Subcutaneous adipose tissue (tissue), 4 donors: ENCODE results near the gene LGR6. TPM values are rescaled to one million over a fixed set of nuclear protein-coding genes. Genes with fewer than 3 reads are reported as not detected.

Experiments used
- CTCF ChIP-seq: fragments of 450-650 bp; IDR thresholded peaks from one replicate; pipeline ENCODE4 v1.5.1; 2016; ENCODE audit warnings: low read depth, mild to moderate bottlenecking, control low read depth, antibody characterized with exemption, moderate library complexity
- total RNA-seq, 4 donors: library from RNA; depleted of rRNA; stranded (reverse); fragments of >200 nt; gene quantifications; one replicate each; pipeline ENCODE4 v1.1.0, GENCODE V29; 2016

Gene LGR6
- total RNA-seq, 4 donors from 2014 or later = not detected

GRCh38 chr1:202268817-202269216, 75.2 kb downstream of the LGR6 start:
- TF ChIP-seq CTCF = no peak

GRCh38 chr1:202270871-202271326, 77.3 kb downstream of the LGR6 start:
- no peak for TF ChIP-seq CTCF

GRCh38 chr1:202272103-202272845, 78.7 kb downstream of the LGR6 start:
- no peak for TF ChIP-seq CTCF

- no peak for TF ChIP-seq CTCF
Observed at GRCh38 chr1:202274611-202275010, 81.0 kb downstream of the LGR6 start.

- no peak for TF ChIP-seq CTCF
Observed at GRCh38 chr1:202275061-202275770, 81.6 kb downstream of the LGR6 start.

GRCh38 chr1:202276081-202276715, 82.6 kb downstream of the LGR6 start:
- no peak for TF ChIP-seq CTCF

GRCh38 chr1:202276920-202277319, 83.3 kb downstream of the LGR6 start:
- TF ChIP-seq CTCF = no peak
